Measurements from ENCODE around the gene MARCO.
"Not testable (repeated sequence)": the region's sequence is repeated elsewhere in the genome, so short reads cannot be mapped to it uniquely, and the experiment has no call there.

The MARCO gene

GRCh38 chr2:119024152-119024551 is 82.2 kb downstream of the MARCO start:
- H3K9ac ChIP-seq (ENCODE audit: low read depth, low read length) = no peak overlapping the region
- H3K4me1 ChIP-seq (ENCODE audit: insufficient read depth, low read length) = no peaks in the 10 kb centered on the region
- WGBS = 95% methylated on average over 9 of the region's 9 CpGs
- H3K4me3 ChIP-seq (ENCODE audit: low read length) = no peak overlapping the region
- no peaks in the 10 kb centered on the region for H3K27me3 ChIP-seq (ENCODE audit: insufficient read depth, low read length)
- peaks cover 4% of the 10 kb centered on the region; the same call in 1 of the 2 replicates for H3K9me3 ChIP-seq (ENCODE audit: insufficient read depth, low read depth, low read length)
- no peaks in the 10 kb centered on the region for H3K36me3 ChIP-seq (ENCODE audit: insufficient read depth, low read length)
- no peak overlapping the region for H3K27ac ChIP-seq (ENCODE audit: low read depth, low read length)

GRCh38 chr2:119024568-119024967 is 82.6 kb downstream of the MARCO start:
- H3K4me1 ChIP-seq (ENCODE audit: insufficient read depth, low read length) = no peaks in the 10 kb centered on the region
- no peak overlapping the region for H3K9ac ChIP-seq (ENCODE audit: low read depth, low read length)
- 90% methylated on average over 3 of the region's 3 CpGs for WGBS
- H3K9me3 ChIP-seq (ENCODE audit: insufficient read depth, low read depth, low read length) = peaks cover 4% of the 10 kb centered on the region; the same call in 1 of the 2 replicates
- no peak overlapping the region for H3K4me3 ChIP-seq (ENCODE audit: low read length)
- no peaks in the 10 kb centered on the region for H3K27me3 ChIP-seq (ENCODE audit: insufficient read depth, low read length)
- no peaks in the 10 kb centered on the region for H3K36me3 ChIP-seq (ENCODE audit: insufficient read depth, low read length)
- no peak overlapping the region for H3K27ac ChIP-seq (ENCODE audit: low read depth, low read length)

- Histone ChIP-seq H3K27me3 (ENCODE audit: insufficient read depth, low read length) (no peaks in the 10 kb centered on the region), H3K4me3 (ENCODE audit: low read length) (no peak overlapping the region), H3K9me3 (ENCODE audit: insufficient read depth, low read depth, low read length) (peaks cover 4% of the 10 kb centered on the region; the same call in 1 of the 2 replicates), H3K4me1 (ENCODE audit: insufficient read depth, low read length) (no peaks in the 10 kb centered on the region), H3K27ac (ENCODE audit: low read depth, low read length) (no peak overlapping the region), H3K36me3 (ENCODE audit: insufficient read depth, low read length) (no peaks in the 10 kb centered on the region), H3K9ac (ENCODE audit: low read depth, low read length) (no peak overlapping the region)
- 94% methylated on average over 7 of the region's 7 CpGs for WGBS
Observed at GRCh38 chr2:119025013-119025412, 83.0 kb downstream of the MARCO start.

- no peak overlapping the region for H3K27ac ChIP-seq (ENCODE audit: low read depth, low read length)
- no peaks in the 10 kb centered on the region for H3K4me1 ChIP-seq (ENCODE audit: insufficient read depth, low read length)
- WGBS = 94% methylated on average over 18 of the region's 18 CpGs
Observed at GRCh38 chr2:119025762-119026351, 83.9 kb downstream of the MARCO start.

GRCh38 chr2:119026890-119027289 is 84.9 kb downstream of the MARCO start:
- Histone ChIP-seq H3K9ac (ENCODE audit: low read depth, low read length) (no peak overlapping the region), H3K36me3 (ENCODE audit: insufficient read depth, low read length) (no peaks in the 10 kb centered on the region), H3K4me1 (ENCODE audit: insufficient read depth, low read length) (no peaks in the 10 kb centered on the region), H3K27me3 (ENCODE audit: insufficient read depth, low read length) (no peaks in the 10 kb centered on the region), H3K9me3 (ENCODE audit: insufficient read depth, low read depth, low read length) (peaks cover 4% of the 10 kb centered on the region; the same call in 1 of the 2 replicates), H3K27ac (ENCODE audit: low read depth, low read length) (no peak overlapping the region), H3K4me3 (ENCODE audit: low read length) (no peak overlapping the region)
- 86% methylated on average over 5 of the region's 5 CpGs for WGBS

More at GRCh38 chr2:119025762-119026351, 83.9 kb downstream of the MARCO start:
- Histone ChIP-seq H3K9ac (ENCODE audit: low read depth, low read length) (no peak overlapping the region), H3K36me3 (ENCODE audit: insufficient read depth, low read length) (no peaks in the 10 kb centered on the region), H3K4me3 (ENCODE audit: low read length) (no peak overlapping the region), H3K27me3 (ENCODE audit: insufficient read depth, low read length) (no peaks in the 10 kb centered on the region), H3K9me3 (ENCODE audit: insufficient read depth, low read depth, low read length) (peaks cover 4% of the 10 kb centered on the region; the same call in 1 of the 2 replicates)

DNA sequence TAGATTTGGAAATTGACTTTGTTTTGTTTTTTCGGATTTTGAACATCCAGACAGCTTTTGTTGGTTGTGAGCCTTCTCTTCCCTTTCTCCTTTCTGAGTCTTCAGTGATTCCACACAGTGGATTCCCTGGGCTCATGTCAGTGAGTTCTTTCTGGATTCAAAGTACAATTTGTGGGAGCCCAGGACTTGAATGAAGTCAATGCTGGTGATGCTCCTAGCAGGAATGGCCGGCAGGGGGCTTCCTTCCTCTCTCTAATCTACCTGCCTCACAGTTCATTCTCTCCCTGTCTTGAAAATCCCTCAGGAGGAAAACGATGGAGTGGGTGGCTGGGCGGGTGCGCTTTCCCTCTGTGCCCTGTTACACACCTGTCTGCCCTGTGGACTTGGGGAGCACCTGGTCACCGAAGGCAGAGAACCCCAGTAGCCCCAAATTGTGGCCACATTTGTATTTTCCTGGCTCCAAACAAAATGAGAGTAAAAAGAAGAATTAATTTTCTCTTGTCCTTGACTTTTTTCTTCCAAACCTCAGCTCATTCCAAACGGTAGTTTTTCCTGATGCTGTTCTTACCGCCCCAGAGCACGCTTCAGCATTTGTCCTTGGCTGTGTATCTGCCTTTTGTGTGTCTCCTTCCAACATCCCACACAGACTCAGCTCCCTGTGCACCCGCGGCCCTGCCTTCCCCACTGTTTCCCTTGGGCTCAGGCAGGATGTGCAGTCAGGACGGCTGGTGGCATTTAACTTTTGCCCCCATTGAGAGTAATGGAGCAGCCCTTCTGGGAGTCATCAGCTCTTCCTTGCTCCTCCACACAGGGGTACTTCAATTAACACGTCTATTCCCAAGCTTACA is 86.6 kb downstream of the MARCO start:
- Histone ChIP-seq H3K4me3 (ENCODE audit: low read length) (no peak overlapping the region), H3K4me1 (ENCODE audit: insufficient read depth, low read length) (no peaks in the 10 kb centered on the region), H3K9me3 (ENCODE audit: insufficient read depth, low read depth, low read length) (peaks cover 4% of the 10 kb centered on the region; the same call in 1 of the 2 replicates), H3K27ac (ENCODE audit: low read depth, low read length) (no peak overlapping the region), H3K27me3 (ENCODE audit: insufficient read depth, low read length) (no peaks in the 10 kb centered on the region), H3K9ac (ENCODE audit: low read depth, low read length) (no peak overlapping the region), H3K36me3 (ENCODE audit: insufficient read depth, low read length) (no peaks in the 10 kb centered on the region)
- 72% methylated on average over 13 of the region's 13 CpGs for WGBS

GRCh38 chr2:119029297-119029696 is 87.3 kb downstream of the MARCO start:
- H3K4me1 ChIP-seq (ENCODE audit: insufficient read depth, low read length) = no peaks in the 10 kb centered on the region
- no peak overlapping the region for H3K9ac ChIP-seq (ENCODE audit: low read depth, low read length)
- H3K27me3 ChIP-seq (ENCODE audit: insufficient read depth, low read length) = no peaks in the 10 kb centered on the region
- H3K27ac ChIP-seq (ENCODE audit: low read depth, low read length) = no peak overlapping the region
- WGBS = 86% methylated on average over 5 of the region's 5 CpGs
- H3K4me3 ChIP-seq (ENCODE audit: low read length) = no peak overlapping the region
- H3K9me3 ChIP-seq (ENCODE audit: insufficient read depth, low read depth, low read length) = peaks cover 4% of the 10 kb centered on the region; the same call in 1 of the 2 replicates
- H3K36me3 ChIP-seq (ENCODE audit: insufficient read depth, low read length) = no peaks in the 10 kb centered on the region

GRCh38 chr2:119037922-119038321 is 95.9 kb downstream of the MARCO start:
- H3K36me3 ChIP-seq (ENCODE audit: insufficient read depth, low read length); H3K4me1 ChIP-seq (ENCODE audit: insufficient read depth, low read length); H3K9ac ChIP-seq (ENCODE audit: low read depth, low read length); H3K27ac ChIP-seq (ENCODE audit: low read depth, low read length); H3K27me3 ChIP-seq (ENCODE audit: insufficient read depth, low read length); H3K9me3 ChIP-seq (ENCODE audit: insufficient read depth, low read depth, low read length); H3K4me3 ChIP-seq (ENCODE audit: low read length): not testable (repeated sequence)
- WGBS = 96% methylated on average over 5 of the region's 5 CpGs

GRCh38 chr2:119040730-119041129 is 98.7 kb downstream of the MARCO start:
- no peaks in the 10 kb centered on the region for H3K4me1 ChIP-seq (ENCODE audit: insufficient read depth, low read length)
- no peak overlapping the region for H3K4me3 ChIP-seq (ENCODE audit: low read length)
- H3K9ac ChIP-seq (ENCODE audit: low read depth, low read length) = no peak overlapping the region
- H3K36me3 ChIP-seq (ENCODE audit: insufficient read depth, low read length) = no peaks in the 10 kb centered on the region
- no peak overlapping the region for H3K27ac ChIP-seq (ENCODE audit: low read depth, low read length)
- WGBS = 91% methylated on average over 11 of the region's 11 CpGs
- H3K27me3 ChIP-seq (ENCODE audit: insufficient read depth, low read length) = no peaks in the 10 kb centered on the region
- no peaks in the 10 kb centered on the region for H3K9me3 ChIP-seq (ENCODE audit: insufficient read depth, low read depth, low read length)

Measured in HUES64 (cell line).